HG03196 (cell line): ENCODE data around the gene ASB5.
"Not testable (repeated sequence)": the region's sequence is repeated elsewhere in the genome, so short reads cannot be mapped to it uniquely, and the experiment has no call there.

Experiments
- ATAC-seq: cut with Tn5 transposase; IDR thresholded peaks from one replicate; pipeline ENCODE4 v1.9.1; 2021; ENCODE audit not compliant: unreplicated experiment

ASB5 gene, protein sequence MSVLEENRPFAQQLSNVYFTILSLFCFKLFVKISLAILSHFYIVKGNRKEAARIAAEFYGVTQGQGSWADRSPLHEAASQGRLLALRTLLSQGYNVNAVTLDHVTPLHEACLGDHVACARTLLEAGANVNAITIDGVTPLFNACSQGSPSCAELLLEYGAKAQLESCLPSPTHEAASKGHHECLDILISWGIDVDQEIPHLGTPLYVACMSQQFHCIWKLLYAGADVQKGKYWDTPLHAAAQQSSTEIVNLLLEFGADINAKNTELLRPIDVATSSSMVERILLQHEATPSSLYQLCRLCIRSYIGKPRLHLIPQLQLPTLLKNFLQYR

DNA sequence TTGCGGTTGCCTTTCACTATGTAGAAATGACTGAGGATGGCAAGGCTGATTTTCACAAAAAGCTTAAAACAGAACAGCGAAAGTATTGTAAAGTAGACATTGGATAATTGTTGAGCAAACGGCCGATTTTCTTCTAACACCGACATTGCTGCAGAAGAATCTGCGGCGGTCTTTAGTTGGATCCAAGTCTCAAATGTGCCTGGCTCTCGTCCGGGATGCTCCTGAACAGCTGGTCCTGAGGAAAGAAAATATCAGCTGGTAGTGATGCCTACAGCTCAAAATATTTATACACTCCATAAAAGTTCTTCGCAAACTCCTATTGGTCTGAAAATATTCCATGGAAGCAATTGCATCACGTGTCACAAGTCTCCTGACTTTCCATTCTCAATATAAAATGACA is at the start of gene ASB5:
Gene ASB5, minus strand, starts transcription at position 260 of the 400 bp plus-strand sequence. Its CDS starts 114 bp downstream, at position 146.
- ATAC-seq = no peak

DNA sequence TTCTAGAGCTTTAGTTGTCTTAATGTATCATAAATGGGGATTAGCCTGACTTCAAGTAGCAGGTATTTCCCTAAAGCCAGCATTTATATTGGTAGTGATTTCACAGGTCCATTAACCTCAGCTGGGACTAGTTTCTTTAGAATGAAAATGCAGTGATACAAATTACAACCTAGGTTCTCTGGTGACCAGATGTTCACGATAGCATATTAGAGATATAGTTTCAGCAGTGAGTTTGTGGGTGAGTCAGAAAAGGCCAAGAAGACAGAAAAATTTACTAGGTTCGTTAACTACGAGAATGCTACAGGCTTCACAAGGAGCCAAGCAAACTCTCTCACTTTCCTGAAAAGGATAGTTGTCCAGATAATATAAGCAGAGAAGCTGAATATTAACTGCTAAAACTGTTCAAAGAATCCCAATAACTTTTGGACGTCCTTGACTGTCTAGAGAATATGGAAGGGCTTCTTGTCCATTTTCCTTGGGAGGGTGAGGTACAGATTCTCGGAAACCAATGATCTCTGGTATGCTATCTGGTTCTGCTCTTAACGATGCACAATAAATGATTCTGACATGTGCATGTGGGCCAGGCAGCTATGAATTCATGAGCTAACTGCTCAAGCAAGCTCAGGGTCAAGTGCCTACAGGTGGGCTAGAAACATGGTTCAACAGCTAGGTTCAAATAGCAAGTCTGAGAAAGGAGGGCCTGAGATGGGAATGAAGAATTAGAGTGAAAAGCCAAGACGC is 44.7 kb upstream of the ASB5 start:
- ATAC-seq = no peak

DNA sequence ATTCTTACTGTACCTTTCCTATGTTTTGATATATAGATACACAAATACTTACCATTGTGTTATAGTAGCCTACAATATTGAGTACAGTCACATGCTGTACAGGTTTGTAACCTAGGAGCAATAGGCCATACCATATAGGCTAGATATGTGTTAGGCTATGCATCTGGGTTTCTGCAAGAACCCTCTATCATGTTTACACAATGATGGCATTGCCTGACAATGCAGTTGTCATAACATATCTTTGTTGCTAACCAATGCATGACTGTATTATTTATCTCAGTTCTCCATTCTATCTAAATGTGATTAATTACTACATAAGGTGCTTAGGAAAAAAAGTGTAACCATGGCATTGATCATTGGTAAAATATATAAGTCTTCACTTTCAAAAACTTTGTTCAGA is 40.8 kb upstream of the ASB5 start:
- ATAC-seq = no peak

DNA sequence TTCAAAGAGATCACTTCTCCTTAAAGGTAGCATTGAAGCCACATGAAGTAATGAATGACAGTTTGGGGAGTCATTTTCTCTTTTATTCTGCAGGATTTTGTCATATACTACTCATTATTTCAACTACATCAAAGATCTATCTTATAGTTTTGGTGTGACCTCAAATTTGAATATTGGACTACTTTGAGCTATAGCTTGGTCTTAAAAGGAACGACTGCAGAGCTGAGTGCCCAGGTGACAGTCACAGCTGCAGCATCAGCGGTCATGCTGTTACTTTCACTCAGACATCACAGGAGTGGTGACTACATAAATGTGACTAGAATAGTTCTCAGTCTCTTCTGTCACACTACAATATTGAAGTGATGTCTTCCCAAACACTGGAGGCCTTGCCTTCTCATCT is 40.0 kb upstream of the ASB5 start:
- peak; percentile 99 for ATAC-seq

DNA sequence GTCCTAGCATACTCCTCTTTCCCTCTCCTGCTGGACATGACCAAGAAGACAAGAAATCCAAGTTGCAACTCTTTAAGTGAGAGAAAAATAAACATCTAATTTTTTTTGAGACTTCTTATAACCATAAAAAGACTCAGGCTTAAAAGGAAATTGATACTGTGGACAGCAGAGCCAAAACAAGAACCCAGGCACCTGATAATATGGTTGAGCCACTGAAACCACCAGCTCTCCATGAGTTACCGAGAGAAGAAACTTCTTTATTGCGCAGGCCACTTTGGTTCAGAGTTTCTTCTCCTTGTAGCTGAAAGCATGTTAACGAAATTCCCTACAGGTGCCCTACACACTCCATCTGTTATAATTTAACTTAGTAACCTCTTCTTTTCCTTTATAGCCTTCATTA is 39.4 kb upstream of the ASB5 start:
- ATAC-seq = peak; percentile 63

DNA sequence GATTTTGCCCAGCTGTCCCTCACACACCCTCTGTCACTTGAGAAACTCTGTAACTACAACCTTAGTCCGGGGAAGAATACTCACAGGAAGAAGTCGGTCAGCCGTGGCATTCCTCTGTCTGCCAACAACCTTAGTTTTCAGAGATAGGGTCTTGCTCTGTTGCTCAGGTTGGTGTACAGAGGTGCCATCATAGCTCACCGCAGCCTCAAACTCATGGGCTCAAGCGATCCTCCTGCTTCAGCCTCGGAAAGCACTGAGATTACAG is 38.6 kb upstream of the ASB5 start:
- ATAC-seq = no peak

DNA sequence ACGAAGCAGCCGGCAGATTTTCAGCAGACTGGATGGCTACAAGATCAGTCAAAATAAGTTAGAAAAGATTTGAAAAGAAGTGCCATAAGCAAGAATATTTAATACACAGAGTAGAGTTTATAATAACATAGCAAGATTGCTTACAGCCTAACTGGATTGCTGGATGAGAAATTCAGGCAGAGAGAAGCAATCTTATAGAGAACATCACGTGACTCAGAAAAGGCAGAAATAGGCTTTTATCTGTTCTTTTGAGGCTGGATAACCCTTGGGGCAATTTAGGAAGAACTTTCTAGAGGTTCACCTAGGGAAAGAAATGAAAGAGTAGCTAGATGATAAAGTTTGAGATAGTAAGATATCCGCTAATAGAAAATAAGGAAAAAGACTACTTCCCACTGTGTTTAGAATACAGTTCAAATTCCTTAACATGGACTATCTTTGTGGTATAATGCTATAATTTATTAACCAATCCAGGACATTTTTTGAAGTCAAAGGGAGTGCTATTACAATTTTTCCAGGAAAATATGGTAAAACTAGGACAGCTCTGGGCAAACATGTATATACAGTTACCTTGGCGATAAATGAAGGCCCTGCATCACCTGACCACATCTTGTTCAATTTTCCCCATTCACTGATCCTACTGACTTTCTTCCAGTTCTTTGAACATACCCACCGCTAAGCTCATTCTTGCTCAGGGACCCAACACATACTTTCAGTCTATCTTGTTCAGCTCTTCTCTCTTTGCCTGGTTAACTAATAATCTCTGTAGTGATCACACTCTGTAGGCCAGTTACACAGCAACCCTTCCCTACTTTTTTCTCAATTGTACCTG is 38.0 kb upstream of the ASB5 start:
- no peak for ATAC-seq

DNA sequence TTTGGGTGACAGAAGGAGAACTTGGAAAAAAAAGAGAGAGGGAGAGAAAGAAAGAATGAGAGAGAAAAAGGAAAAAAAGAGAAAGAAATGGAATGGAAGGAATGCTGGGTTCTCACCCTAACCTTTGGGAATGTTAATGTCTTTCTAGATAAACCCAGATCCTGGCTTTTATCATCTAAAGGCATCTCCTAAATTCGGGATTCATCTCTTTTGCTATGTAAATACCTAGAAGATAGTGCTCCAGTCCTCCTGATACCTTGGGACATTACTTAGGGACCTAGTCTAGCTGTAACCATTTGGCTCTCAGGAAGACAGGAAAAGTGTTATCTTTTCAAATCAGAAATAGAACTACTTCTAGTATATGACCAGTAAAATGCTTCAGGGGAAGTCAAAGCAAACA is 34.9 kb upstream of the ASB5 start:
- ATAC-seq = no peak

DNA sequence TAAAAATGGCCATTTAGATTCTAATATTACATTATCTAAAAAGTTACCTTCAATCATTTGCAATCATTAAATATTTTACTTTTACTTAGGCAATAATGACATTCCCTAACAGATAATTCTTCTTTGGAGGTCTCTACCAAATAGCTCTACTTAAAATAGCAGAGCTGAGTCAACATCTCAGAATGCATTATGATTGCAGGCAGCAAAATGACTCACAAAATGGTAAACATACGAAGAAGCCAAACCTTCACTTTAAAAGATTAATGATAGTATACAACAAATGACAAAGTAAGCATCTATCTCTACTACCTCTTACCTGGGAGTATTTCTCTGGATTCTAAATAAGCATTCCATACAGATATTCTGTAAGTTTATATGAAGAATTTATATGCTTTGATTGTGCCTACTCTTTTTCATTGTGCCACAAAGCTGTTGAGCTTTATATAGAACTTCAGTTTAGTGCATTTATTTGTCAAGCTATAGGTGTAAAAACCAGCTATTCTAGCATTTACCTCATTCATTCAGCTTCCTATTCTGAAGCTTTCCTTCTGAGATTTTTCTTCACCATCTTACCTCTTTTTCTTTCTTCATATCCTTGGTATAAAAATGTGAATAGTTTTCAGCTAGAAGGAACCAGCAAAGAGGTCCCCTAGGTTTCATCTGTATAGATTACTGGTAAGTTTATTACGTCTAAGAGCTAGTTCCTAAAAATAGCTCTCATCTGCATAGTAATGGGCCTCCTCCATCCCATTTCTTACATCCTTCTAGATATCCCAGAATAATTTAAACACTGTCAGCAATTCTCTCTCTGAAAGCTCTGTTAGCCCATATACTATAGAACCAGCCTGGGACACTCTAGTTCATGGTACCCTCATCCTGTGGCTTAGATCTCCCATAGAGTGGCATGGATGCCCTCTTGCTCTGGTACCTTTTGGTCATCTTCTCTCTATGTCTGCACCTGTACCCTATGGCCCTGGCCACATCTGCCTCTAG is 33.6 kb upstream of the ASB5 start:
- no peak for ATAC-seq

DNA sequence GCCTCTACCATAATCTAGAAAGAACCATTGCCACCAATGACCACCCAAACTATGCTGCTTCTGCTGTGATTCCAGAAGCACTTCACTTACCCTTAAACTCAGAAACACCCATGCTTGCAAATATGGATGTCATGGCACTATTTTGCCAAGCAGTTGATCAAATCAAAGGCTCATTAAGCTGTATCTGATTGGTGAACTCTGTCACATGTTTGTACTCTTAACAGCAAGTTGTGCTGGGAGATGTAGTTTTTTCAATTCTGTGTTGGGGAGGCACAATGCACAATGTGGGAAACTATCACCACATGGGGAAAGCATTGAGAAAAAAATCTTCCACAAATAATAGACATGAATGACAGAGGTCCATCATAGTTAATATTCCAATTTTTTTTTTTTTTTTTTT is 31.5 kb upstream of the ASB5 start:
- no peak for ATAC-seq

DNA sequence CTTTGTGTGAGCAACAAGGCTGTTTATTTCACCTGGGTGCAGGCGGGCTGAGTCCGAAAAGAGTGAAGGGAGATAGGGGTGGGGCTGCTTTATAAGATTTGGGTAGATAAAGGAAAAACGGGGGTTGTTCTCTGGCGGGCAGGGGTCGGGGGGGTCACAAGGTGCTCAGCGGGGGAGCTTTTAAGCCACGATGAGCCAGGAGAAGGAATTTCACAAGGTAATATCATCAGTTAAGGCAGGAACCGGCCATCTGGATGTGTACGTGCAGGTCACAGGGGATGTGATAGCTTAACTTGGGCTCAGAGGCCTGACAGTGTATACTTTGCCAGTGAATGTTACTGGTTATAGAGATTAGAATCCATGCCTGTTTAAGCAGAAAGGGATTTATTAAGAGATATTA is 31.0 kb upstream of the ASB5 start:
- no peak for ATAC-seq

DNA sequence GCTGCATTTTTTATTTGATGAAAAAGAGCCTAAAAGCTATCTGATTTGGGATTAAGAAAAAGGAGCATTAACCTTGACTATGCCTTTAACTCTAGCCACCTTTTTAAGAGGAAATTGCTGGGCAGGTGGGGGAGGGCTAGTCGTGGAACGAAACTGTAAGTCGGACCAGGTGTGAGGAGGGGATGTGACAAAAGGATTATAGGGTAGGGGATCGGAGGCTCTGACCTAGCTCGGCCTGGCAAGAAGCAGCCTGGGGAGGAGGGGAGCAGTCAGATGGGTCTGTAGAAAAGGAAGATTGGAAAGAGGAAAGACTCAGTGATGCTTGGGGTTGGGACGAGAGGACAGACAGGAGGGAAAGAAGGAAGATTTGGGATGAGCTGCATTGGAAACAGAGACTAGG is 29.6 kb upstream of the ASB5 start:
- no peak for ATAC-seq

DNA sequence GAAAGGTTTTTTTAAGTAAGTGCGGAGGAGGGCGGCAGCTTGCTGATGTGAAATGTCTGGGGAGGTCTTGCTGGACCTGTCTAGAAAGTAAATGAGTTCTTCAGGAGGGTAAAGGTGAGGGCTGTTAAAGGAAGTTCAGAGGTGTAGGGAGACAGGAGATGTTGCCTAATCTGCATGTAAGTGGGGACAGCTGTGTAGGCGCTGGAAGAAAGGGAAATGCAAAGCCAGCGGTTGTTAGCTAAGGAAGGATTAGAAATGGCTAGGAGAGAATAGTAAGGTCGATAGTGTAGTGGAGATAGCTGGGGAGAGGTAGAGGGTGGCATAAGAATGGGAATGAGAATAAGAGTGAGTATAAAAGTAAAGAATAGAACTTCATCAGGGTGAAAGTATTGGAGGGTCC is 26.9 kb upstream of the ASB5 start:
- ATAC-seq = not testable (repeated sequence)

DNA sequence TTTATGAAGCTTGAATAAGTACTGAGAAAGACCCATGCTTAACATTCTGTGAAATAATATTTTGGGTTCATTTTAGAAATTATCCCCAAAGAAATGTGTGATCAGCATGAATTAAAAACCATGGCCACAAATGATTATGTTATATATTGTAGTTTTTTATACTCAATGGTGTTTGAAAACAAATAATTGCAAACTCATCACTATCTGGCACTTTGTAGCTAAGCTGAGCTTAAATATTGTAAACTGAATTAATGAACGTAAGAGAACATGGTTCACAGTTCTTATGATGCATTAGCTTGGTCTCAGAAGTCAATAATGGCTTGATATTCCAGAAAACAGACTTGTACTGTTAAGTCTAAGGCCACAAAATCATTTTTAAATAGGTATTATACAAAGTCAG is 24.6 kb upstream of the ASB5 start:
- no peak for ATAC-seq

DNA sequence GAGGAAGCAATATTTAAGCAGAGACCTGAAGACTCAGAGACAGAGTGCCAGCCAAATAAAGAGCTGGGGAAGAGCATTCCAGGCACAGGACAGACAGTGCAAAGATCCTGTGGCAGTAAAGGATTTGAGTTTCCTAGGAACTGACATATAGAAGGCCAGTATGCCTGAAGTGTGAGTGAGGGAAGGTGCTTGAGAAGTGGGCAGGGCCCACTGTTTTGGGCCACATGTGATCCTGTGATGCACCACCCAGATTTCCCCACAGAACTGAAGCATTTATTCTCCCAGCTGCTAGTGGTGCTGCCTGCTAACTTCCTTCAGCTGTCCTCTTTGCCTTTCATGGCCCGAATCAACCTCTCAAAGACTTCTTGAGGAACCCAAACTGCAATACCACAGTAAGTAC is 23.9 kb upstream of the ASB5 start:
- ATAC-seq = no peak

DNA sequence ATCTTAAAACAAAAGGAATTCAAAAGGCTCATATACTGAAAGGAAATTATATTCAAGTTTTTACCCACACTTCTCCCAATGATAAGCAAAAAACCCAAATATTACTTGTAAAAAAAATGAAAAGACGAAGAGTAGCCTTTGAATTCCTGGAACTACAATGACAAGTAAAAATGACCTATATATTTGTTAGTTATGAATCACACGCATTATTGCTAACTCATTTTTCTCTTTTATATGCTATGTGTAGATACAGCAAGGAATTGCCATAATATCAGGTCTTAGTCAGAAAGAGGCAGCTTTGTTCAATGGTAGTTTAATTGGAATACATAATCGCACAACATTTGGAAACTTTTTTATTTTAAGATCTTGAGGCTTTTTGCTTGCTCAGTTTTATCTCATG is 22.7 kb upstream of the ASB5 start:
- ATAC-seq = no peak

DNA sequence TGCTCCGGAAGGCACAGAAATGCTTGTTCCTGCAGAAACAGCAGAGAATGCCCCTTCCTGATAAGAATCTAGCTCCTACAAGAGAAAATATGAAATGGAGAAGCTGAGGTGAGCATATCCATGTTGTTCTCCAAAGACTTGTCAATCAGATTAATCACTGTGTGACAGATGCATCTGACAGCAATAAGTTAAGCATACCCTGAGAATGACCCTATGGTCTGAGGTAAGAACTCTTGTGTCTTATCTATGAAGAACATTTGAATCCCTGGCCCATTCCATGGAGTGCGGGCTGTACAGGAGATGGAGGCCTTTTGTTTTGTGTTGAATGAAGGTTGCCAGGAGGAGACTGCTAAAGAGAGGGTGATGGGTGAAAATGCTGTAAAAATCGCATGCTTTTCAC is 21.5 kb upstream of the ASB5 start:
- ATAC-seq = no peak

DNA sequence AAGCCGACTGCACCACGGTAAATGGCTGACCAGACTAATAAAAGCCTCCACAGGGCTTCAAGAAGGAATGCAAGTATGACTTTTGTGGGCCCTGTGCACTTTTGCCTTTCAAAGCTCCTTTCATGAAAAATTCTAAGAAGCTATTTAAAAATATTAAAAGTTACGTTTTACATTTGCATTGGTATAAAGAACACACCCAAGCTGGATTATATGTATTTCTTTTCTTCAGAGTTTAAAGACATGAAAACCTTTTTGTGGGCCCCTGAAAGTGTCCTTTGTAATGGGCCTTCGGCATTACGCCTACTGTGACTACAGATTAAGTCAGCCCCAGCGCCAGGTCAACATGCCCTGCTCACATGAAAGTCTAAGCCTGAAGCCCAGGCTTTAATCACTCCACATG is 20.5 kb upstream of the ASB5 start:
- ATAC-seq = no peak

DNA sequence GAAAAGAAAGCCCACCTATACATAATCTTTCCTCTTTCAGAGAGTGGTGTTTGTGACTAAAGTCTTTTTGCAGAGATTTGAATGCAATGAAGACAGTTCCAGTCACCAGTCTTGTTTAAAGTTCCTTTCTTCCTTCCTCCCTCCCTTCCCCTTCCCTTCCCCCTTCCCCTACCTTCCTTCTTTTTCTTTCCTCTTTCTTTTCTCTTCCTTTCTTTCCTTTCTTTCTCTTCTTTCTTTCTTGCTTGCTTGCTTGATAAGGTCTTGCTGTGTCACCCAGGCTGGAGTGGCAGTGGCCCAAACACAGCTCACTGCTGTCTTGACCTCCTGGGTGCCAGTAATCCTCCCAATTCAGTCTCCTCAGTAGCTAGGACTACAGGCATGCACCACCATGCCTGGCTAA is 19.0 kb upstream of the ASB5 start:
- no peak for ATAC-seq

DNA sequence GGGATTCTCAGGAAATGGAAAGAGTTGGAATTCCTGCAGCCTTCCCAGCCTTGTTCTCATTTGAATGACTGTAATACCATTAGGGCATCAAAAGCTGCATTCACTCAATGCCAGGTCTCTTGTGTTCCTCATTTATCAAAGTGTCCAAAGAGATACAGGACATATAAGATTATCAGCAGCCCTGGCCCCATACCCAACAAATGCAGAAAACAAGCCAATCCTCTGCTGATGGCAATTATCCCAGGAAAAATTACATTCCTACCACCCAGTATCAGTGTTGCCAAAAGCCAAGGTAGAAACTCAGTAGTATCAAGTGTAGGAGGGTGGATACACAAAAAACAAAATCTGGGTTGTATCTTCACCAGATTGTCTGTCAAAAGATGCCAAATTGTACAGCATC is 18.5 kb upstream of the ASB5 start:
- no peak for ATAC-seq

DNA sequence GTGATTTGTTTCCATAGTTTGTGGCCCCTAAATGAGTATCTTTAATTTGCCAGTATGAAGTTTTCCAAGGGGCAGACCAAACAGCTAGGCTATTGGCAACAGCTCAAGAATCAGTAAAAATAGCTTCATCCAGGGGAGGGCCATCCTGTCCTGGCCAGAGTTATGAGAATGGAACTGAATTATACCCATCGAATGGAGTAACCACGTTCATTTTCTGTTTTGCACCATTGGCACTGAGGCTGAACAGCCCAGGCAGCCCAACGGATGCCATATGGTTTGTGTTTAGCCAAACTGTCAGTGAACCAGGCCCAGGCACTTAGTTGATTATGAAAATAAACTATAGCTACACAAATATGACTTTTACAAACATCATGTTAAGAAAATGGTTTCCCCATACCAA is 17.7 kb upstream of the ASB5 start:
- no peak for ATAC-seq
